ENCODE measurements around the gene IL13.

Gene IL13

GRCh38 chr5:132673488-132673887 is 15.5 kb downstream of the IL13 start:
- no peak for DNase-seq

DNA sequence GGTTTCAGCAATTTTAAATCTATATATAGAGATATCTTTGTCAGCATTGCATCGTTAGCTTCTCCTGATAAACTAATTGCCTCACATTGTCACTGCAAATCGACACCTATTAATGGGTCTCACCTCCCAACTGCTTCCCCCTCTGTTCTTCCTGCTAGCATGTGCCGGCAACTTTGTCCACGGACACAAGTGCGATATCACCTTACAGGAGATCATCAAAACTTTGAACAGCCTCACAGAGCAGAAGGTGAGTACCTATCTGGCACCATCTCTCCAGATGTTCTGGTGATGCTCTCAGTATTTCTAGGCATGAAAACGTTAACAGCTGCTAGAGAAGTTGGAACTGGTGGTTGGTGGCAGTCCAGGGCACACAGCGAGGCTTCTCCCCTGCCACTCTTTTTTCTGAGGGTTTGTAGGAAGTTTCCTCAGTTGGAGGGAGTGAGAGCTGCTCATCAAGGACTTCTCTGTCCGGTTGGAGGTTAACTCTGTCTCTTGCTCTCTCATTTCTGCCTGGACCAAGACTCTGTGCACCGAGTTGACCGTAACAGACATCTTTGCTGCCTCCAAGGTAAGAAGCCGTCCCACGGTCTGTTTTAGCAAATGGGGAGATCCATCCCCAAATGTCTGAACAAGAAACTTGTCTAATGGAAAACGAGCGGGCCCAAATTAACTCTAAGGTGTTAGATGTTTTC is 16.1 kb downstream of the IL13 start, which contains the start of gene IL4:
Gene IL4, plus strand, starts transcription at position 51 of the 692 bp plus-strand sequence. Its CDS starts 62 bp downstream, at position 113.
- DNase-seq = no peak

- no peak for DNase-seq
Measured at GRCh38 chr5:132674671-132675506, 16.9 kb downstream of the IL13 start.

- DNase-seq = no peak
Measured at GRCh38 chr5:132675936-132676689, 18.1 kb downstream of the IL13 start.

- DNase-seq = no peak
Measured at GRCh38 chr5:132677191-132677590, 19.2 kb downstream of the IL13 start.

DNA sequence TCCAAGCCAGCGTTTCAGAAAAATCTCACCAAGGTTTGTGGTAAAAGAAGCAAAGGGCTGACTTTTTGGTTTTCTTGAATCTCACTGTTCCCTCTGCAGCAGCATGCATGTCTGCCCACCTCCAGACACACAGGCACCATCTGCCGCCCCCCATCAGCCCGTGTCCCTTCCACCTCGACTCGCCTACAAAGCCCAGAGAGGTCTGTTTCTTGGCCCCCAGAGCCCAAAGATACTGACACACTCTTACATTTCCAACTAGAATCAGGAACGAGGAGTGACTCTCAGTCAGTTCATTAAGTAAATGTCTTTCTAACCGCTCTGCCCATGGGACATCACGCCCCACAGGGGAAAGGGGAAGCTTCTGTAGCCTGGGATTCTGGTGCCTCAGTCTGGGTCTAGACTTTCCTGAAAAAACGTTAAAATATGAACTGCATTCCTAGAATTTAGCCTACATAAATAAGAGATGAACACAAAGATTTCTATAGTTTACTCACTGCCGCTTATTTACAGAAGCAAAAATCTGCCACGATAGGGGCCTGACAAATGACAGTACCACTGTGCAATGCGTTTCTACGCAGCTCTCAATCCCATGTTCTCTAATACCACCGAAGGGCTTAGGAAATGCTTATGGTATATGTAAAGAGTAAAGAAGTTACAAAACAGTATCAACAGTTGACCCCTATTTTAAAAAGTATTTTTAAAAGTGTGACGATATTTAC is 19.9 kb downstream of the IL13 start:
- DNase-seq = no peak

GRCh38 chr5:132678735-132679134 is 20.8 kb downstream of the IL13 start:
- no peak for DNase-seq

- DNase-seq = no peak
Measured at GRCh38 chr5:132679166-132679565, 21.2 kb downstream of the IL13 start.

GRCh38 chr5:132679717-132680380 is 21.9 kb downstream of the IL13 start:
- no peak for DNase-seq

GRCh38 chr5:132680780-132681475 is 23.0 kb downstream of the IL13 start:
- no peak for DNase-seq

- DNase-seq = no peak
Measured at GRCh38 chr5:132681476-132681831, 23.5 kb downstream of the IL13 start.

GRCh38 chr5:132681983-132682382 is 24.0 kb downstream of the IL13 start:
- no peak for DNase-seq

- no peak for DNase-seq
Measured at GRCh38 chr5:132684491-132684890, 26.5 kb downstream of the IL13 start.

DNA sequence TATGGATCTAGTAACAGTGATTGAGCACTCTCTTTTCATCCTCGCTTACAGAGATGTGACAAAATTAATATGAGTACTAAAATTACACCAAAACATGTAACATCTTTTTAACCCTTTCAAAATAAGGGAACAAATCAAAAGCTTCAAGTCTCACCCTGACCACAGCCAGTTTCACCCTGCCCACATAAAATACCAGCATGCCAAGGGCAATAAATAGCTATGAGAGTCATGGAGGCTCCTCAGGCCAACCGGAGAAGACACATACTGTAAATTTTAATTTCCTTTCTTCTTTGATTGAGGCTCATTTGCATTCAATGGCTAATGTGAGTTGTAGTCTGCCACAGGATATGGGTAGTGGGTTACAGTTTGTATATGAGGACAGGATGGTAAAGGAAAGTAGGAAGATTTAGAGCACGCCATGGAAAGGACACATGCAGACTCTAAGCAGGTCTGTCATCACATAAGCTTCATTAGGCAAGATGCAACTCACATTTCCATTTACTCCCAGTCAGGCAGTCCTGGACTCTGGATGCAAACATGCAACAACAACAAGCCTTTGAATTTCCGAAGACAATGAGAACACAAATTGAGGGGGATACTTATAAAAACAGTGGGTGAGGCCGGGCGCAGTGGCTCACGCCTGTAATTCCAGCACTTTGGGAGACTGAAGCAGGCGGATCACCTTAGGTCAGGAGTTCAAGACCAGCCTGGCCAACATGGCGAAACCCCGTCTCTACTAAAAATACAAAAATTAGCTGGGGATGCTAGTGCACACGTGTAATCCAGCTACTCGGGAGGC is 27.1 kb downstream of the IL13 start:
- DNase-seq = no peak

DNA sequence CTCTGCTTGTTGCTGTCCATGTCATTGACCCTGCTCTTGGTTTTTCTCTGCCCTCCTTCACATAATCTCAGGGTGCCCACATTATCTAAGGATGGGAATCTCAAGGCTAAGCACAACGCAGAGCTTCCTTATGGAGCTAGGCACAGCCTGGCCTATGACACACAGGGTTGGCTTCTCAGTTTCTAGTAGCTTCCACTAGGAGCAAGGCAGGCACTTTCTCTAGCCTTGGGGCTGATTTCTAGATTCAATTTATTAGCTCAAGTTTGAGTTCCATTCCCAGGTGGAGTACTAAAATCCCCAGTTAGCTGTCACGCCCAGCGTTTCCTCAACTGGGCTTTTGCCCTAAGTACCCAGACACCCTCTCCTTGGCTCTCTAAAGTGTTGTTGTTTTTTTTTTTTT is 28.2 kb downstream of the IL13 start:
- no peak for DNase-seq

GRCh38 chr5:132687995-132688394 is 30.0 kb downstream of the IL13 start:
- DNase-seq = no peak

DNA sequence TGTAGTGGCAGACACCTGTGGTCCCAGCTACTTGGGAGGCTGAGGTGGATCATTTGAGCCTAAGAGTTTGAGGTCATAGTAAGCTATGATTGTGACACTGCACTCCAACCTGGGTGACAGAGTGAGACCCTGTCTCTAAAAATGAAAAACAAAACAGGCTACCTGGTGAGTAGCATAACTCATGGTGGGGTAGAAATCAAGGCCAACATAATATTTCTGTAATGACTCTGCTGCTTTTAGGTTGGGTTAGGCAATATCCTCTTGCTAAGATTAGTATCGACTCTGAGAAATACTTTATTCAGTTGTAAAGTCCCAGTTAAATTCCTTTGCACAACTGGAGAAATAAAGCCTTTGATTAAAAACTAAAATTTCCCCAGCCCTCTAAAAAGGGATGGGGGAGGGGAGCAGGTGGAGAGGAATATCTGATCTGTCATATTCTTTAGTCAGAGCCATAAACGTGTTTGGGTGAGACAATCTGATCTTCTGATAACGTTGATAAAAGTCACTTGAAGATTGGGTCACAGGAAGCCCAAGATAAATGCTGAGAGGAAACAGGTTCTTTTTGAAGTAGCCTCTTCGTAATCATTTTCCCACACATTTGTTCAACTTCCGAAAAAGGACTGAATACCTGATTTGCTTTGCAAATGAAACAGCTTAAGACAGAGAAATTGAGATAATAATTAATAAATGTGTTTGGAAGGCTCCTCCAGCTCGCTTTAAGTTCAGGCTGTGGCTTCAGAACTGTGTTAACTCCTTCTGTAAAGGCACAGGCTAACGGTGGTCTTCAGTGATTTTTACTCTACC is 30.8 kb downstream of the IL13 start:
- DNase-seq = no peak

DNA sequence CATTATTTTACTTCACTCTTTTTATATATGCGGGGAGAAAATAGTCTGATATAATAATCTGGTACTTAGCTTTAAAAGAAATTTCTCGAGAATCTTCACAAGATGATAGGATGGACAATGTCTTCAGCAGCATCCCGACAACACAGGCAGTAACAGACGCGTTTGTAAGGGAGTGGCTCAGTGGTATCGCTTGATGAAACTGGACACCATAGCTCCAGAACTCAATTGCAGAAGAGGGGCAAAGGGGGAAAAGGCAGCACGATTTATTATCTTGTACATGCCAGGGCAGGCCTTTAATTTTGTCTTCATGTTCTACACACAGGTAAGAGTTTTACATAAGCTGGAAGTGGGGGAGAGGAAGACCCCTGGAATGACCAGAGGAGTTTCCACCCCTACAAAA is 31.5 kb downstream of the IL13 start:
- no peak for DNase-seq

- no peak for DNase-seq
Measured at GRCh38 chr5:132690156-132690555, 32.2 kb downstream of the IL13 start.

Data from DMS 273 treated with DMSO at 0.1 percent for 48 hours (cell line).